PC-3 (cell line): ENCODE data around the gene PPP1R14C.

Experiments used
- CTCF ChIP-seq: fragments of 300-600 bp; sonication (generic); conservative IDR thresholded peaks from 2 replicates; pipeline ENCODE4 v1.5.1; 2017; ENCODE audit warnings: antibody characterized with exemption, low read depth, mild to moderate bottlenecking, low read length
- EZH2 ChIP-seq: fragments of 300-600 bp; sonication (generic); IDR thresholded peaks from one replicate; pipeline ENCODE4 v1.6.1; 2017; ENCODE audit warnings: antibody characterized with exemption, mild to moderate bottlenecking, low read length; ENCODE audit not compliant: unreplicated experiment
- EZH2phosphoT487 ChIP-seq: fragments of 300-600 bp; sonication (generic); IDR thresholded peaks from 2 replicates; pipeline ENCODE4 v1.6.1; 2018; ENCODE audit warnings: mild to moderate bottlenecking, antibody characterized with exemption, low read length, borderline replicate concordance

- TF ChIP-seq CTCF (no peak), EZH2 (no peak), EZH2phosphoT487 (no peak)
These were observed 62.0 kb downstream of the PPP1R14C start for GRCh38 chr6:150204705-150205472.
